CD8-positive, alpha-beta memory T cell (primary cell): ENCODE measurements around the gene SIGMAR1. TPM values are rescaled to one million over a fixed set of nuclear protein-coding genes. Genes with fewer than 3 reads are reported as not detected.
A peak's percentile ranks its signal among the peaks of the same experiment; 100 is the strongest.

Experiments
- CTCF ChIA-PET: fragments of 350-600 bp; sonication (Branson Sonifier 250); formaldehyde crosslinking; loops from one replicate; lab custom pipeline; 2021; ENCODE audit warnings: antibody characterized with exemption; lab: Charles Lee
- POLR2A ChIA-PET: fragments of 350-600 bp; sonication (Branson Sonifier 250); formaldehyde crosslinking; loops from one replicate; lab custom pipeline; 2021; ENCODE audit warnings: antibody characterized with exemption; lab: Charles Lee
- DNase-seq, 5 donors: peaks; one replicate each; pipeline versions ENCODE4 v3.0.0 to v3.0.0-alpha.2; 2020 to 2022; ENCODE audit warnings: mixed read lengths in 1 of 5
- H3K27ac ChIP-seq: one replicate; pipeline ENCODE4 v1.7.0; 2013; ENCODE audit warnings: low read depth, mild to moderate bottlenecking, low read length, moderate library complexity
- H3K27me3 ChIP-seq: 2 replicates; pipeline ENCODE4 v1.7.0; 2013; ENCODE audit warnings: low read length, mild to moderate bottlenecking; ENCODE audit not compliant: insufficient read depth, poor library complexity, severe bottlenecking
- H3K36me3 ChIP-seq: 2 replicates; pipeline ENCODE4 v1.7.0; 2013; ENCODE audit warnings: mild to moderate bottlenecking, low read length, moderate library complexity; ENCODE audit not compliant: insufficient read depth
- H3K4me1 ChIP-seq: 2 replicates; pipeline ENCODE4 v1.7.0; 2013; ENCODE audit warnings: mild to moderate bottlenecking, low read length, moderate library complexity; ENCODE audit not compliant: insufficient read depth
- H3K4me3 ChIP-seq: 2 replicates; pipeline ENCODE4 v1.7.0; 2013; ENCODE audit warnings: mild to moderate bottlenecking, low read length
- H3K9me3 ChIP-seq: 2 replicates; pipeline ENCODE4 v1.7.0; 2013; ENCODE audit warnings: mild to moderate bottlenecking, low read length
- H3K27ac Mint-ChIP-seq, 8 donors: one replicate each; pipeline ENCODE4 v1.8.0; 2020 to 2021; ENCODE audit warnings: mixed read lengths in 8 of 8, mild to moderate bottlenecking in 6 of 8, inconsistent platforms in 3 of 8, moderate library complexity in 3 of 8
- H3K27me3 Mint-ChIP-seq, 2 donors: one replicate each; pipeline ENCODE4 v1.8.0; 2020 to 2021; ENCODE audit warnings: mixed read lengths in 2 of 2, mild to moderate bottlenecking in 1 of 2, moderate library complexity in 1 of 2
- H3K36me3 Mint-ChIP-seq, 3 donors: one replicate each; pipeline ENCODE4 v1.8.0; 2020 to 2021; ENCODE audit warnings: mixed read lengths in 3 of 3, inconsistent platforms in 1 of 3, mild to moderate bottlenecking in 1 of 3
- H3K4me1 Mint-ChIP-seq, 3 donors: one replicate each; pipeline ENCODE4 v1.8.0; 2020 to 2021; ENCODE audit warnings: mixed read lengths in 3 of 3, inconsistent platforms in 1 of 3, mild to moderate bottlenecking in 1 of 3
- H3K4me3 Mint-ChIP-seq, 7 donors: one replicate each; pipeline ENCODE4 v1.8.0; 2020 to 2021; ENCODE audit warnings: mixed read lengths in 7 of 7, mild to moderate bottlenecking in 6 of 7, moderate library complexity in 4 of 7, inconsistent platforms in 2 of 7
- H3K9me3 Mint-ChIP-seq, 5 donors: one replicate each; pipeline ENCODE4 v1.8.0; 2020 to 2022; ENCODE audit warnings: mixed read lengths in 5 of 5, mild to moderate bottlenecking in 3 of 5, moderate library complexity in 2 of 5, inconsistent platforms in 1 of 5
- polyA plus RNA-seq: library from polyadenylated mRNA; unstranded; fragments of 300-500 nt; fragmentation: Illumina TruSeq; gene quantifications from one replicate; pipeline ENCODE4 v1.2.3, GENCODE V29; 2021
- total RNA-seq, 2 experiments: library from RNA; stranded (reverse); gene quantifications; one replicate each; pipeline ENCODE4 v1.2.3, GENCODE V29; 2021

SIGMAR1 gene
- total and polyA plus RNA-seq, 3 experiments from 2014 or later: 95.4 to 141 (median 138) TPM

- H3K4me3 ChIP-seq: peak overlapping the region; percentile 65
Measured at GRCh38 chr9:34664281-34665066, 26.9 kb upstream of the SIGMAR1 start.

DNA sequence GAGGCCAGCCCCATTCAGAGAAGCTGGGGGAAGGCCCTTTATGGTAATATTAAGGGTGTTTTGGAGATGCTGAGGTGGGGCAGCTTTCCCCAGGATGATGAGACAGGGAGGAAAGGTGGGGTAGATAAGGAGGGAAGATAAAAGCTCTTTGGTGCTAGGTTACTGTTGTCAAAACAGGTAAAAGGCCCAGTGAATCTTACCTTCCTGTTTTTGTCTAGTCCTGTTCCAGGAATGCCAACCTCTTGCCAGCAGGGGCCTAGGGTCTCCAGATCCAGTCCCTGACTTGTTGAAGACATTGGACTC is 25.7 kb upstream of the SIGMAR1 start:
- peaks cover 7% of the 10 kb centered on the region for H3K36me3 ChIP-seq
- H3K27me3 ChIP-seq: no peaks in the 10 kb centered on the region
- H3K9me3 ChIP-seq: no peaks in the 10 kb centered on the region
- Mint-ChIP-seq H3K36me3 (peaks cover 0 to 19% (median 8%) of the 10 kb centered on the region in 3 donors), H3K4me1 (peaks cover 34 to 55% (median 41%) of the 10 kb centered on the region in 3 donors), H3K4me3 (peak overlapping the region in 6 of 7 donors; percentile 57 to 83 (median 69)), H3K9me3 (no peaks in the 10 kb centered on the region), H3K27me3 (peaks cover 0 to 4% of the 10 kb centered on the region in 2 donors), H3K27ac (peak overlapping the region; percentile 86 to 99 (median 95))
- ChIA-PET POLR2A (interaction anchor here (2.1 to 3.0 kb wide), 2 partner anchors 17 to 25 kb away, joined by 7 to 20 read pairs; partner anchors contain the start of genes GALT and SIGMAR1), CTCF (interaction anchor here (1.5 to 4.7 kb wide), 4 partner anchors 14 to 59 kb away, joined by 7 to 54 read pairs (median 14); partner anchors contain the start of genes GALT, IL11RA and SIGMAR1)
- H3K27ac ChIP-seq: peak overlapping the region; percentile 46
- DNase-seq: peak in 3 of 5 donors; percentile 13 to 45 (median 24)
- H3K4me1 ChIP-seq: peaks cover 48% of the 10 kb centered on the region
- H3K4me3 ChIP-seq: no peak overlapping the region

More at GRCh38 chr9:34664281-34665066, 26.9 kb upstream of the SIGMAR1 start:
- DNase-seq: peak; percentile 59 to 80 (median 70)
- Histone ChIP-seq H3K4me1 (peaks cover 48% of the 10 kb centered on the region), H3K27ac (peak overlapping the region; percentile 43), H3K36me3 (peaks cover 7% of the 10 kb centered on the region), H3K27me3 (no peaks in the 10 kb centered on the region), H3K9me3 (no peaks in the 10 kb centered on the region)
- peak overlapping the region; percentile 87 to 99 (median 96) for H3K27ac Mint-ChIP-seq
- H3K9me3 Mint-ChIP-seq: peaks cover 0 to 5% (median 4%) of the 10 kb centered on the region in 5 donors
- peaks cover 34 to 55% (median 41%) of the 10 kb centered on the region in 3 donors for H3K4me1 Mint-ChIP-seq
- peaks cover 5 to 21% (median 13%) of the 10 kb centered on the region in 3 donors for H3K36me3 Mint-ChIP-seq
- H3K4me3 Mint-ChIP-seq: peak overlapping the region; percentile 82 to 97 (median 89)
- ChIA-PET POLR2A (interaction anchor here (0.6 to 3.0 kb wide), 7 partner anchors 9 to 52 kb away, joined by 3 to 20 read pairs (median 3); partner anchors contain the start of genes DCTN3, GALT, RPP25L and SIGMAR1), CTCF (interaction anchor here (1.1 to 5.0 kb wide), 10 partner anchors 9 to 61 kb away, joined by 3 to 54 read pairs (median 8); partner anchors contain the start of genes GALT, IL11RA and SIGMAR1)
- H3K27me3 Mint-ChIP-seq: peaks cover 0 to 4% of the 10 kb centered on the region in 2 donors

DNA sequence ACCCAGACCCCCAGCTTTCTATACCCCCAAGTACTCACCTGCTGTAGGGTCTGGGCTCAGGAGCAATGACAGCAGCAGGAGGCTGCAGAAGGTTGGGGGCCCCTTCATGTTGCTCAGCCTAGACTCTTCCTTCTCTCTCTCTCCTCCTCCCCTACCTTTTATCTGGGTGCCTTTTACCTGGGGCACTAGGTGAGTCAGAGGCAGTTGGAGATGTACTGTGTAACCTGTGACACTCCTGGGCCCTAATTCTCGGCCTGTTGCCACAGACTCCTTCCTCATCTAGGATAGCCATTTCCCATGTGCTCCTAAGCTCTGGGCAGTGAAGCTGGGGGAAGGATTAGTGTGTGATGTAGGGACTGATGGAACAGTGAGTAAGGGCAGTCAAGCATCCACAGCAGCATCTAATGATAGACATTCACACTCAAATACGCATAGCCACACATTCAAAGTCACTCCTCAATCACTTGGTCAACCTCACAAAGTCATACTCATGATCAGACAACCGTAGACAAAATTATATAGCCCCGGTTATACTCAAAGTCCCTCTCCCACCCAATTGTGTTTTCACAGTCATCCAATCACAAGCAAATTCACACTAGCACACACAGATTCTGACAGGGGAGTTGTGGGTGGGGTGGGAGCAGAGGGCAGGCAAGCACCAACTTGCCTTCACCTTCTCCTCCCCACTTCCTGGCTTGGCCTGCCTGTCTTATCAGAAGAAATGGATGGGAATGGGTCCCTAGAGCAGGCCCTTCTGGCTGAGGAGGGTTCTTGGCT is 25.1 kb upstream of the SIGMAR1 start, which contains the start of gene CCL27:
Gene CCL27, minus strand, starts transcription at position 132 of the 777 bp plus-strand sequence. Its CDS starts 24 bp downstream, at position 108.
- H3K27ac Mint-ChIP-seq: peak within 1 kb of the TSS; percentile 86 to 99 (median 95)
- peaks cover 0 to 19% (median 8%) of the 10 kb centered on the region in 3 donors for H3K36me3 Mint-ChIP-seq
- no peak within 1 kb of the TSS for H3K4me3 ChIP-seq
- peaks cover 7% of the 10 kb centered on the region for H3K36me3 ChIP-seq
- peak within 1 kb of the TSS; percentile 46 for H3K27ac ChIP-seq
- no peaks in the 10 kb centered on the region for H3K27me3 ChIP-seq
- no peaks in the 10 kb centered on the region for H3K9me3 Mint-ChIP-seq
- no peak for DNase-seq
- CTCF ChIA-PET: interaction anchor here (1.3 to 4.7 kb wide), 7 partner anchors 13 to 59 kb away, joined by 4 to 54 read pairs (median 16); partner anchors contain the start of genes GALT, IL11RA, RPP25L and SIGMAR1
- H3K4me3 Mint-ChIP-seq: peak within 1 kb of the TSS in 6 of 7 donors; percentile 57 to 83 (median 69)
- H3K27me3 Mint-ChIP-seq: peaks cover 0 to 4% of the 10 kb centered on the region in 2 donors
- peaks cover 34 to 53% (median 41%) of the 10 kb centered on the region in 3 donors for H3K4me1 Mint-ChIP-seq
- POLR2A ChIA-PET: interaction anchor here (2.1 to 3.0 kb wide), 2 partner anchors 16 to 25 kb away, joined by 7 to 20 read pairs; partner anchors contain the start of genes GALT and SIGMAR1
- peaks cover 48% of the 10 kb centered on the region for H3K4me1 ChIP-seq
- no peaks in the 10 kb centered on the region for H3K9me3 ChIP-seq

DNA sequence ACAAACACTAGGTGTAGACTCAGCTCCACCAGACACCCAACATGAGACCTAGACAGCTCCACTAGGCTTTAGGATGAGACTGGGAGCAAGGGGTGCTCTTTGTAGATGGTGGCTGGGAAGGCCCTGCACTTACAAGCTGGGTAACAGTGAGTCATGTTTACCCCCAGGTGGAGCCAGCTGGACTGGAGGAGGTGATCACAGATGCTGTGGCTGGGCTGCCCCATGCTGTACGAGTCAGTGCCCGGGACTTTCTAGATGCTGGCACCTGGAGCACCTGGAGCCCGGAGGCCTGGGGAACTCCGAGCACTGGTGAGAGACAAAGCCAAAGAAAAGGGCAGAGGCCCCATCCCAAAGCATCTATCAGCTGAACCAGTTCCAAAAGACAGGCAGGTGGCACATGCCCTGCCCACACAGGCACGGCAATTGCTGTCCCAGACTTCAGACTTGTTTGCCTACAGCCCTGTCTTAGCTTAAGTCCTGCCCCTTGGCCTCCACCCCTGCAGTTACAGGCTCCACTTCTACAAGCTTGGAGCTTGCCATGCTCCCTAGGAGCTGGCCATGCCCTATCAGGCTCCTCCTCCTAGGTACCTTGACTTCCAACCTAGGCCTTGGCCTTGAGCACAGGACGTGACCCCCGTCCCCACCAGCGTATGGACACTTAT is 22.1 kb upstream of the SIGMAR1 start:
- no peaks in the 10 kb centered on the region for H3K9me3 Mint-ChIP-seq
- no peak overlapping the region for H3K4me3 Mint-ChIP-seq
- ChIA-PET POLR2A (interaction anchor here (1.2 kb wide), 1 partner anchor 12 kb away, joined by 3 read pairs; no protein-coding TSS in a partner anchor), CTCF (interaction anchor here (3.2 to 4.4 kb wide), 3 partner anchors 13 to 43 kb away, joined by 16 to 25 read pairs (median 16); partner anchors contain the start of gene GALT)
- H3K36me3 Mint-ChIP-seq: peaks cover 0 to 19% (median 8%) of the 10 kb centered on the region in 3 donors
- Histone ChIP-seq H3K4me3 (no peak overlapping the region), H3K4me1 (peaks cover 36% of the 10 kb centered on the region), H3K36me3 (peaks cover 7% of the 10 kb centered on the region), H3K27ac (no peak overlapping the region), H3K27me3 (no peaks in the 10 kb centered on the region), H3K9me3 (no peaks in the 10 kb centered on the region)
- peak overlapping the region in 2 of 8 donors; percentile 26 to 45 for H3K27ac Mint-ChIP-seq
- peaks cover 27 to 37% (median 34%) of the 10 kb centered on the region in 3 donors for H3K4me1 Mint-ChIP-seq
- DNase-seq: no peak
- no peaks in the 10 kb centered on the region for H3K27me3 Mint-ChIP-seq

DNA sequence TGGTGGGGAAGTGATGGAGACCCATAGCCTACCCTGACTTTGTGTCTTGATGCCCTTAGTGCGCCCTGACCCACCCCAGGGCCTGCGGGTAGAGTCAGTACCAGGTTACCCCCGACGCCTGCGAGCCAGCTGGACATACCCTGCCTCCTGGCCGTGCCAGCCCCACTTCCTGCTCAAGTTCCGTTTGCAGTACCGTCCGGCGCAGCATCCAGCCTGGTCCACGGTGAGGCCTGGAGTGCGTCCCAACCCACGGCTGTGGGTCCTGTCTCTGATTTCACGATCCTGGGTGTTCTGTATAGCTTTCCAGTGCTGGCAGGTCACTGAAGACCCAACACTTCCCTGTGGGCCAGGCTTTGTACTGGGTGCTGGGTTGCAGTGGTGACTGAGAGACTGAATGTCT is 20.9 kb upstream of the SIGMAR1 start:
- Histone ChIP-seq H3K4me1 (peaks cover 23% of the 10 kb centered on the region), H3K36me3 (peaks cover 7% of the 10 kb centered on the region), H3K27me3 (no peaks in the 10 kb centered on the region), H3K9me3 (no peaks in the 10 kb centered on the region), H3K4me3 (no peak overlapping the region), H3K27ac (no peak overlapping the region)
- Mint-ChIP-seq H3K9me3 (no peaks in the 10 kb centered on the region), H3K27me3 (peaks cover 0 to 3% of the 10 kb centered on the region in 2 donors), H3K27ac (no peak overlapping the region), H3K4me3 (no peak overlapping the region), H3K4me1 (peaks cover 17 to 30% (median 21%) of the 10 kb centered on the region in 3 donors), H3K36me3 (peaks cover 0 to 19% (median 8%) of the 10 kb centered on the region in 3 donors)
- no peak for DNase-seq
- ChIA-PET POLR2A (interaction anchor here (0.6 kb wide), 1 partner anchor 42 kb away, joined by 4 read pairs; no protein-coding TSS in a partner anchor), CTCF (no interaction called here)

DNA sequence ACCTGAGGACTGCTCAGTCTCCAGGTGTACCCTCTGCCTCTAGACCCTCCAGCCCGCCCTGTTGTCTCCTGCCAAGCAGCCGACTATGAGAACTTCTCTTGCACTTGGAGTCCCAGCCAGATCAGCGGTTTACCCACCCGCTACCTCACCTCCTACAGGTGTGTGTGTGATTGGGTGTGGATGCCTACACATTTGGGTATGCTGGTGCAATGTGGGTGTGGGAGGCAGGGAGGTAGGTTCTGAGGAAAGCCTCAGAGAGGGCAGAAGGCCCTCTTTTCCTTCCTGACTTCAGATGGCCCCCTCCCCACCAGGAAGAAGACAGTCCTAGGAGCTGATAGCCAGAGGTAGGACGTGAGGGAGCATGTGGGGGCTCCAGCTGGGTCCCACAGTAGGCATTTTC is 19.4 kb upstream of the SIGMAR1 start:
- Mint-ChIP-seq H3K36me3 (peaks cover 0 to 21% (median 8%) of the 10 kb centered on the region in 3 donors), H3K9me3 (no peaks in the 10 kb centered on the region), H3K4me1 (peaks cover 17 to 30% (median 19%) of the 10 kb centered on the region in 3 donors), H3K4me3 (no peak overlapping the region), H3K27ac (peak overlapping the region in 1 of 8 donors; percentile 60), H3K27me3 (peaks cover 0 to 3% of the 10 kb centered on the region in 2 donors)
- ChIA-PET POLR2A (interaction anchor here (1.8 kb wide), 1 partner anchor 10 kb away, joined by 7 read pairs; the partner anchor contains the start of gene GALT), CTCF (interaction anchor here (0.7 to 1.4 kb wide), 2 partner anchors 9 to 10 kb away, joined by 3 to 7 read pairs; partner anchors contain the start of gene GALT)
- no peak for DNase-seq
- Histone ChIP-seq H3K4me1 (peaks cover 17% of the 10 kb centered on the region), H3K27me3 (no peaks in the 10 kb centered on the region), H3K27ac (no peak overlapping the region), H3K36me3 (peaks cover 7% of the 10 kb centered on the region), H3K4me3 (no peak overlapping the region), H3K9me3 (no peaks in the 10 kb centered on the region)
